Measurements from ENCODE around the gene SND1.

SND1 gene

GRCh38 chr7:127807829-127808228 is 155.8 kb downstream of the SND1 start:
- TF ChIP-seq CTCF (IDR thresholded peaks at IDR 0.05; ENCODE audit: borderline replicate concordance, insufficient read depth, low read depth, low read length) = no peak
- no peak overlapping the region for H3K4me3 ChIP-seq (ENCODE audit: low read depth, low read length)

GRCh38 chr7:127809261-127809702 is 157.3 kb downstream of the SND1 start:
- TF ChIP-seq CTCF (IDR thresholded peaks at IDR 0.05; ENCODE audit: borderline replicate concordance, insufficient read depth, low read depth, low read length) = no peak
- H3K4me3 ChIP-seq (ENCODE audit: low read depth, low read length) = no peak overlapping the region

GRCh38 chr7:127810113-127810512 is 158.1 kb downstream of the SND1 start:
- H3K4me3 ChIP-seq (ENCODE audit: low read depth, low read length) = no peak overlapping the region
- no peak for TF ChIP-seq CTCF (IDR thresholded peaks at IDR 0.05; ENCODE audit: borderline replicate concordance, insufficient read depth, low read depth, low read length)

GRCh38 chr7:127810696-127811660 is 159.0 kb downstream of the SND1 start:
- TF ChIP-seq CTCF (IDR thresholded peaks at IDR 0.05; ENCODE audit: borderline replicate concordance, insufficient read depth, low read depth, low read length) = no peak
- H3K4me3 ChIP-seq (ENCODE audit: low read depth, low read length) = no peak overlapping the region

GRCh38 chr7:127812540-127812939 is 160.5 kb downstream of the SND1 start:
- no peak for TF ChIP-seq CTCF (IDR thresholded peaks at IDR 0.05; ENCODE audit: borderline replicate concordance, insufficient read depth, low read depth, low read length)
- H3K4me3 ChIP-seq (ENCODE audit: low read depth, low read length) = no peak overlapping the region

GRCh38 chr7:127813991-127814541 is 162.1 kb downstream of the SND1 start:
- no peak overlapping the region for H3K4me3 ChIP-seq (ENCODE audit: low read depth, low read length)
- no peak for TF ChIP-seq CTCF (IDR thresholded peaks at IDR 0.05; ENCODE audit: borderline replicate concordance, insufficient read depth, low read depth, low read length)

Data from GM12875 (cell line).